GM12878 (cell line): ENCODE data around the gene OR11A1. TPM values are rescaled to one million over a fixed set of nuclear protein-coding genes. Genes with fewer than 3 reads are reported as not detected.

Experiments
- ATAC-seq: fragments of 200-7000 bp; cut with Tn5 transposase; 3 replicates; pipeline ENCODE4 v1.9.1; 2020; ENCODE audit warnings: mild to moderate bottlenecking, moderate library complexity
- BruUV-seq: library from RNA; stranded (reverse); fragments of 400-500 nt; replicated peaks from 2 replicates; lab custom pipeline; 2021; lab: Mats Ljungman, UMichigan
- CTCF ChIA-PET: fragments of 300-600 bp; sonication (Branson Sonifier 250); formaldehyde crosslinking; extraction: SDS; loops from one replicate; lab custom pipeline; 2021; ENCODE audit warnings: inconsistent platforms; lab: Yijun Ruan, JAX
- POLR2A ChIA-PET: fragments of 350-600 bp; formaldehyde crosslinking; extraction: SDS; loops from one replicate; lab custom pipeline; 2021; ENCODE audit warnings: inconsistent platforms; lab: Charles Lee
- RAD21 ChIA-PET: fragments of 300-600 bp; sonication (Branson Sonifier 250); formaldehyde crosslinking; loops from one replicate; lab custom pipeline; 2023; ENCODE audit warnings: antibody characterized with exemption; ENCODE audit not compliant: unreplicated experiment; lab: Charles Lee
- SMC1A ChIA-PET: fragments of 300-600 bp; sonication (Branson Sonifier 250); formaldehyde crosslinking; loops from one replicate; lab custom pipeline; 2023; ENCODE audit not compliant: unreplicated experiment, uncharacterized antibody; lab: Charles Lee
- DNase-seq: peaks from one replicate; pipeline ENCODE4 v3.0.0-alpha.2; 2011; ENCODE audit warnings: low read depth, low spot score
- FAIRE-seq: peaks from 3 replicates; lab custom pipeline; 2011; peaks lifted over from hg19 to GRCh38; lab: Jason Lieb, UNC
- H2AFZ ChIP-seq: 2 replicates; pipeline ENCODE4 v1.6.0; 2011; ENCODE audit warnings: low read depth, low read length, control low read depth; ENCODE audit not compliant: control insufficient read depth
- H3K27ac ChIP-seq: 2 replicates; pipeline ENCODE4 v1.5.1; 2011; ENCODE audit warnings: control low read depth; ENCODE audit not compliant: control insufficient read depth, insufficient read depth
- H3K27me3 ChIP-seq, 2 experiments: replicated peaks in 1 of 2; 2 replicates each; pipeline versions ENCODE4 v1.6.0 to v1.6.1; 2011; ENCODE audit warnings: low read length in 1 of 2; ENCODE audit not compliant: control insufficient read depth in 2 of 2, insufficient read depth in 2 of 2
- H3K36me3 ChIP-seq, 2 experiments: 2 replicates each; pipeline ENCODE4 v1.5.1; 2011; ENCODE audit warnings: low read length in 1 of 2; ENCODE audit not compliant: control insufficient read depth in 2 of 2, insufficient read depth in 2 of 2
- H3K4me1 ChIP-seq: 2 replicates; pipeline ENCODE4 v1.6.1; 2011; ENCODE audit warnings: mild to moderate bottlenecking, low read length, moderate library complexity, mixed read lengths; ENCODE audit not compliant: control insufficient read depth, insufficient read depth
- H3K4me2 ChIP-seq: 2 replicates; pipeline ENCODE4 v1.6.0; 2011; ENCODE audit warnings: control low read depth; ENCODE audit not compliant: control insufficient read depth, insufficient read depth
- H3K4me3 ChIP-seq: fragments of 200-600 bp; sonication (generic); 2 replicates; pipeline ENCODE4 v1.5.1; 2016
- H3K79me2 ChIP-seq: 2 replicates; pipeline ENCODE4 v1.6.0; 2011; ENCODE audit warnings: low read length; ENCODE audit not compliant: control insufficient read depth, insufficient read depth
- H3K9ac ChIP-seq: 2 replicates; pipeline ENCODE4 v1.8.0; 2011; ENCODE audit warnings: low read length, control low read depth, mixed read lengths; ENCODE audit not compliant: control insufficient read depth, insufficient read depth
- H3K9me3 ChIP-seq: replicated peaks from 3 replicates; pipeline ENCODE4 v1.5.1; 2011; ENCODE audit warnings: mild to moderate bottlenecking, low read length; ENCODE audit not compliant: control insufficient read depth, insufficient read depth
- H4K20me1 ChIP-seq: 2 replicates; pipeline ENCODE4 v1.6.0; 2011; ENCODE audit not compliant: control insufficient read depth, insufficient read depth
- GABPA ChIP-seq: IDR thresholded peaks from 2 replicates; pipeline ENCODE4 v1.6.1; 2014; ENCODE audit warnings: antibody characterized with exemption, low read depth, mild to moderate bottlenecking, inconsistent platforms
- JUND ChIP-seq: IDR thresholded peaks from 2 replicates; pipeline ENCODE4 v1.6.1; 2012; ENCODE audit warnings: low read depth, mild to moderate bottlenecking, low read length, improper control_type of control experiment, moderate library complexity
- POU2F2 ChIP-seq: IDR thresholded peaks from 3 replicates; pipeline ENCODE4 v1.6.1; 2011; ENCODE audit warnings: low read depth, mild to moderate bottlenecking, low read length, borderline replicate concordance
- SKIL ChIP-seq: fragments of 450-650 bp; IDR thresholded peaks from 2 replicates; pipeline ENCODE4 v1.6.1; 2017; ENCODE audit warnings: mild to moderate bottlenecking, low read depth, inconsistent platforms; ENCODE audit not compliant: poor library complexity, severe bottlenecking
- ZNF24 ChIP-seq: fragments of 450-650 bp; IDR thresholded peaks from 2 replicates; pipeline ENCODE4 v1.6.1; 2017; ENCODE audit warnings: antibody characterized with exemption, mild to moderate bottlenecking
- ZNF384 ChIP-seq: IDR thresholded peaks from 2 replicates; pipeline ENCODE4 v1.6.1; 2012; ENCODE audit warnings: low read depth, mild to moderate bottlenecking, low read length, improper control_type of control experiment, borderline replicate concordance
- WGBS: methylation state at CpG from one replicate; pipeline ENCODE4 v1.1.6; 2016; ENCODE audit warnings: low lambda C conversion rate; ENCODE audit not compliant: insufficient replicate concordance, insufficient coverage; ENCODE audit errors: missing lambda C conversion rate; 5-methylcytosine and 5-hydroxymethylcytosine counted together
- in situ Hi-C: fragments of 300-500 bp; cut with MboI; formaldehyde crosslinking; loops from 9 replicates; pipeline ENCODE4 v1.14.3; 2018; ENCODE audit warnings: mixed read lengths
- intact Hi-C: fragments of 100-400 bp; cut with micrococcal nuclease; formaldehyde crosslinking; loops from one replicate; pipeline ENCODE4 v1.14.2; 2022; ENCODE audit not compliant: unreplicated experiment
- polyA plus RNA-seq, 11 experiments: library from polyadenylated mRNA; depleted of rRNA in 4 of 11; unstranded in 6 of 11; stranded (reverse) in 5 of 11; fragments of >200 nt; fragmentation: Nextera tagmentation in 4 of 11; fragmentation: Illumina TruSeq in 1 of 11; extraction: Ambion mirVana in 4 of 11; extraction: Trizol in 1 of 11; gene quantifications; 1 replicate in 1 of 11; 2 replicates in 10 of 11; pipeline versions ENCODE4 v1.2.1 to v1.2.3, GENCODE V29; 2011 to 2016; ENCODE audit warnings: inconsistent platforms in 2 of 11, missing spikeins in 2 of 11, low read depth in 1 of 11
- total RNA-seq, 4 experiments: library from RNA; depleted of rRNA in 3 of 4; stranded (reverse); fragments of >200 nt in 3 of 4; fragmentation: Illumina TruSeq in 1 of 4; extraction: Trizol in 1 of 4; gene quantifications; 2 replicates each; pipeline versions ENCODE4 v1.2.1 to v1.2.3, GENCODE V29; 2013 to 2021

Gene OR11A1
- total and polyA plus RNA-seq, 10 of the 15 experiments (the other 5 are each of a cell fraction or from before 2014, with no cell fraction given): not detected

DNA sequence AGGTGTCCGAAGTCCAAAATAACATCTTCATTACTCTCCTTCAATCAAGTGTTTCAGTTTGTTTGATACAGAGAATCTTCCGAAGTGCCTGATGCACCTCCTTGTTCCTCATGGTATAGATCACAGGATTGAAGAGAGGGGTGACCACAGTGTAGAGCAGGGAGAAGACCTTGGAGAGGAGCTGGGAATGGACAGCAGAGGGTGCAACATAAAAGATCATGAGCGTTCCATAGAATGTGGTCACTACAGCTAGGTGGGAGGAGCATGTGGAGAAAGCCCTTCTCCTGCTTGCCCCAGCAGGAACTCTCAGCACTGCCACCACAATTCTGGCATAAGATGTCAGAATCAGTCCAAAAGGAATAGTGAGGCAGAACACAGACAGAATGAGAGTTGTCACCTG, 30.2 kb downstream of the OR11A1 start:
- WGBS: 24% methylated on average over 3 of the region's 3 CpGs
- Histone ChIP-seq H3K36me3 (no peaks in the 10 kb centered on the region), H2AFZ (no peak overlapping the region), H3K4me2 (no peak overlapping the region)
- in situ Hi-C loops: no loop called here
- CTCF ChIA-PET: no interaction called here
- TF ChIP-seq JUND: no peak
- TF ChIP-seq SKIL: no peak
- no peak for TF ChIP-seq POU2F2
- no peak for TF ChIP-seq GABPA
- no peak for TF ChIP-seq ZNF384
- TF ChIP-seq ZNF24: no peak
- TF ChIP-seq, all 136 proteins: peak for 0
- intact Hi-C loops: no loop called here
- no peak overlapping the region for H3K4me3 ChIP-seq
- no peak overlapping the region for H3K27ac ChIP-seq
- H3K9me3 ChIP-seq: no peaks in the 10 kb centered on the region
- ATAC-seq: no peak
- RAD21 ChIA-PET: no interaction called here
- H3K27me3 ChIP-seq: no peaks in the 10 kb centered on the region
- DNase-seq: no peak
- H3K79me2 ChIP-seq: no peaks in the 10 kb centered on the region
- no peak overlapping the region for H3K9ac ChIP-seq
- POLR2A ChIA-PET: no interaction called here
- H4K20me1 ChIP-seq: no peaks in the 10 kb centered on the region
- no TSS peak for BruUV-seq
- no peak for FAIRE-seq
- SMC1A ChIA-PET: no interaction called here
- no peaks in the 10 kb centered on the region for H3K4me1 ChIP-seq
